HL-60 (cell line): ENCODE measurements around the gene ABHD10.
A peak's percentile ranks its signal among the peaks of the same experiment; 100 is the strongest.

Experiments
- DNase-seq, 2 experiments: peaks; one replicate each; pipeline ENCODE4 v3.0.0-alpha.2; 2010 to 2020; ENCODE audit warnings: low read depth in 1 of 2, low spot score in 1 of 2
- H3K27ac ChIP-seq: fragments of 250-450 bp; sonication (Bioruptor Pico); replicated peaks from 2 replicates; pipeline ENCODE4 v1.5.1; 2020; ENCODE audit warnings: mild to moderate bottlenecking, moderate library complexity
- H3K27me3 ChIP-seq: fragments of 250-450 bp; sonication (Bioruptor Pico); 2 replicates; pipeline ENCODE4 v1.5.1; 2021; ENCODE audit warnings: mild to moderate bottlenecking, moderate library complexity; ENCODE audit not compliant: insufficient read depth, poor library complexity, severe bottlenecking
- H3K4me3 ChIP-seq: replicated peaks from 2 replicates; pipeline ENCODE4 v1.5.1; 2011; ENCODE audit warnings: mild to moderate bottlenecking, control low read depth, low read length; ENCODE audit not compliant: insufficient read depth
- CTCF ChIP-seq: IDR thresholded peaks from one replicate; pipeline ENCODE4 v1.5.1; 2011; ENCODE audit warnings: low read length, control low read depth, inconsistent platforms; ENCODE audit not compliant: insufficient read depth
- GABPA ChIP-seq: IDR thresholded peaks from 2 replicates; pipeline ENCODE4 v1.6.1; 2012; ENCODE audit warnings: low read depth
- POLR2AphosphoS5 ChIP-seq: IDR thresholded peaks from 2 replicates; pipeline ENCODE4 v1.6.1; 2012; ENCODE audit warnings: low read depth
- REST ChIP-seq: IDR thresholded peaks from 2 replicates; pipeline ENCODE4 v1.6.1; 2012; ENCODE audit warnings: low read depth; ENCODE audit not compliant: insufficient replicate concordance
- SPI1 ChIP-seq: IDR thresholded peaks from 2 replicates; pipeline ENCODE4 v1.6.1; 2012; ENCODE audit warnings: low read depth, mild to moderate bottlenecking, borderline replicate concordance
- long read RNA-seq: library from polyadenylated mRNA; unstranded; transcript quantifications from one replicate; pipeline ENCODE4 v2.0.0, GENCODE V29; 2020

Gene ABHD10
- long read RNA-seq, transcript ABHD10-204 (6 exons, 801 nt): minor isoform, 5 of 449 reads
- long read RNA-seq, transcript ABHD10-201 (5 exons, 2,590 nt): major isoform, 391 of 449 reads
- long read RNA-seq, transcript ABHD10-203 (3 exons, 890 nt): minor isoform, 25 of 449 reads
- long read RNA-seq, transcript ABHD10-202 (4 exons, 1,339 nt): minor isoform, 12 of 449 reads
- long read RNA-seq, partial matches to known transcripts: 2 of 449 reads
- long read RNA-seq, other reads (novel, unspliced or antisense): 14 of 449 reads

DNA sequence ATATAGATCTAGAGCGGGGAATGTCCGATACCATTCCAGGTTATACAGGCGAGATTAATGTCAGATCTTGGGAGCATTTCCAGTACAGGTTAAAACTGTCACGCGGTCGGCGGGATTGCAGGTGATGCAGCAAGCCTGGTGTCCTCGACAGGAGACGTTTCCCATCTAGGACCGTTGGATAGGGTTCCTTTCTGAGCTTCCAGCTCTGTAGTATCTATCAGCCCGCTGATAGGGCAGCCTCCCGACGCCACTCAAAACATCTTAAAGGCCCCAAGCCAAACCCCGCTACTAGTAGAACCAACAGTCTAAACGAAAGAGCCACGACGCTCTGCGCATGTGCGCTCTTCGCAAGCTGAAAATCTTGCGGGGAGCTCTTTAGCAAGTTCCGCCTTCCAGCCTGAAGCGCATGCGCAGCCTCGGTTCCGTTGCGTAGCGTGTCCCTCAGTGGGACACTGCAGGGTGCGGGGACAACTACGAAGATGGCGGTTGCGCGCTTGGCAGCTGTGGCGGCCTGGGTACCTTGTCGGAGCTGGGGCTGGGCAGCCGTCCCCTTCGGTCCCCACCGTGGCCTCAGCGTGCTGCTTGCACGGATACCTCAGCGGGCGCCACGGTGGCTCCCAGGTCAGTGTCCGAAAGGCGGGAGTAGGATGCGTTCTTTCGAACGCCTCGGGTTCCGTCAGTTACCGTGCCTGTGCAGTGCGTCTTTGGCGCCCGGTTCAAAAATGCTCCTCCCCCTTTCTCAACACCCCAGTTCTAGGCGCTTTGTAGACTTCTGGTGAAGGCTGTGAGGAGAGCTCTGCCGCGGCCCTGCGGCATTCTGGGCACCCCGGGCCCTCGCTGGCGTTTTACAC lies at the start of gene ABHD10:
Gene ABHD10, plus strand, starts transcription at position 444 of the 851 bp plus-strand sequence. Its CDS starts 36 bp downstream, at position 480.
- TF ChIP-seq SPI1 (peak; percentile 14; the same call in 1 of the 2 replicates), CTCF (no peak), GABPA (no peak), POLR2AphosphoS5 (peak; percentile 97), REST (no peak)
- Histone ChIP-seq H3K27me3 (no peaks in the 10 kb centered on the region), H3K27ac (peak within 1 kb of the TSS; percentile 96), H3K4me3 (peak within 1 kb of the TSS; percentile 65)
- DNase-seq: peak; percentile 92 to 97

- H3K27ac ChIP-seq: no peak overlapping the region
- H3K4me3 ChIP-seq: no peak overlapping the region
- TF ChIP-seq GABPA (no peak), REST (no peak), SPI1 (no peak), CTCF (no peak)
- peaks cover 3% of the 10 kb centered on the region for H3K27me3 ChIP-seq
- no peak for DNase-seq
Measured at GRCh38 chr3:111929484-111929883, 49.3 kb upstream of the ABHD10 start.

GRCh38 chr3:111932946-111933345 lies 45.9 kb upstream of the ABHD10 start:
- Histone ChIP-seq H3K27ac (no peak overlapping the region), H3K27me3 (peaks cover 3% of the 10 kb centered on the region), H3K4me3 (no peak overlapping the region)
- DNase-seq: no peak
- no peak for TF ChIP-seq GABPA
- TF ChIP-seq SPI1: no peak
- no peak for TF ChIP-seq CTCF
- no peak for TF ChIP-seq POLR2AphosphoS5
- TF ChIP-seq REST: no peak
